Activated B cell treated with CpG ODN at 0.5 μM for 24 hours (primary cell): ENCODE data around the gene CARS2. TPM values are rescaled to one million over a fixed set of nuclear protein-coding genes. Genes with fewer than 3 reads are reported as not detected.

ENCODE experiments used
- ATAC-seq: fragments of 200-7000 bp; cut with Tn5 transposase; one replicate; pipeline ENCODE4 v1.10.0; 2021; ENCODE audit warnings: low read depth, mild to moderate bottlenecking, moderate library complexity
- CTCF ChIA-PET: fragments of 350-600 bp; sonication (Branson Sonifier 250); formaldehyde crosslinking; loops from one replicate; lab custom pipeline; 2021; ENCODE audit warnings: antibody characterized with exemption; lab: Charles Lee
- POLR2A ChIA-PET: fragments of 350-600 bp; sonication (Branson Sonifier 250); formaldehyde crosslinking; loops from one replicate; lab custom pipeline; 2021; ENCODE audit warnings: antibody characterized with exemption; lab: Charles Lee
- DNase-seq: peaks from one replicate; pipeline ENCODE4 v3.0.0; 2022
- H3K27ac Mint-ChIP-seq: one replicate; pipeline ENCODE4 v1.8.0; 2020; ENCODE audit warnings: mixed read lengths
- H3K27me3 Mint-ChIP-seq: one replicate; pipeline ENCODE4 v1.8.0; 2021; ENCODE audit warnings: mixed read lengths
- H3K36me3 Mint-ChIP-seq: one replicate; pipeline ENCODE4 v1.8.0; 2021; ENCODE audit warnings: low read depth, mixed read lengths
- H3K4me1 Mint-ChIP-seq: one replicate; pipeline ENCODE4 v1.8.0; 2021; ENCODE audit warnings: mixed read lengths
- H3K4me3 Mint-ChIP-seq: one replicate; pipeline ENCODE4 v1.8.0; 2020; ENCODE audit warnings: mild to moderate bottlenecking, mixed read lengths
- H3K9me3 Mint-ChIP-seq: one replicate; pipeline ENCODE4 v1.8.0; 2020; ENCODE audit warnings: mixed read lengths
- intact Hi-C: fragments of 100-400 bp; cut with micrococcal nuclease; formaldehyde crosslinking; loops from one replicate; pipeline ENCODE4 v1.15.1; 2024
- total RNA-seq: library from RNA; stranded (reverse); gene quantifications from 2 replicates; pipeline ENCODE4 v1.2.3, GENCODE V29; 2022
- TF ChIP-seq, protein P1 (sequence below): fragments of 200-600 bp; IDR thresholded peaks from one replicate; pipeline ENCODE4 v1.8.0; 2022; ENCODE audit warnings: antibody characterized with exemption, mild to moderate bottlenecking

Gene CARS2
- total RNA-seq, 1 donor from 2014 or later, result 115 TPM

DNA sequence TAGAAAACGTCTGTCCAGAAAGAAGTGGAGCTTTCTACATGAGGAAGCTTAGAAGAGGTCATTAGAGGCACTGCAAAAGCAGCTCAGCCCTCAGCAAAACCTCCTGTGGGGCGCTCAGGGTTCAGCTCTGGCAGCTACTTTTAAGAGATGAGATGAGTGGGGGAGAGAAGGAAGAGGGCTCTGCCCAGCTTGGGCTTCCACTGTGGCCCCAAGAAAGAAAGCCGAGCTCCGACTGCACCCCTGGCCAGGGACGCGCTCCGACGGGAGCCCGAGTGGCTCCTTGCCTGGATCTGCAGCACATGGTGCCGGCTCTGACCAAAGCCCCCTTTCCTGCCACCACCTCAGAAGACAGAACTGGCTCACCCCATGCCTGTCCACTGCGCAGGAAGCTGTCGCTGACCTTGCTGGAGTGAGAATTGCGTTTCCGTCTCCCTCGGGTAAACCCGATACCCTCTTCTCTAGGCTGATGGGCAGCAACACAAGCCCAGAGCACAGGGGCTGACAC is 54.1 kb downstream of the CARS2 start:
- TF ChIP-seq, protein P1, sequence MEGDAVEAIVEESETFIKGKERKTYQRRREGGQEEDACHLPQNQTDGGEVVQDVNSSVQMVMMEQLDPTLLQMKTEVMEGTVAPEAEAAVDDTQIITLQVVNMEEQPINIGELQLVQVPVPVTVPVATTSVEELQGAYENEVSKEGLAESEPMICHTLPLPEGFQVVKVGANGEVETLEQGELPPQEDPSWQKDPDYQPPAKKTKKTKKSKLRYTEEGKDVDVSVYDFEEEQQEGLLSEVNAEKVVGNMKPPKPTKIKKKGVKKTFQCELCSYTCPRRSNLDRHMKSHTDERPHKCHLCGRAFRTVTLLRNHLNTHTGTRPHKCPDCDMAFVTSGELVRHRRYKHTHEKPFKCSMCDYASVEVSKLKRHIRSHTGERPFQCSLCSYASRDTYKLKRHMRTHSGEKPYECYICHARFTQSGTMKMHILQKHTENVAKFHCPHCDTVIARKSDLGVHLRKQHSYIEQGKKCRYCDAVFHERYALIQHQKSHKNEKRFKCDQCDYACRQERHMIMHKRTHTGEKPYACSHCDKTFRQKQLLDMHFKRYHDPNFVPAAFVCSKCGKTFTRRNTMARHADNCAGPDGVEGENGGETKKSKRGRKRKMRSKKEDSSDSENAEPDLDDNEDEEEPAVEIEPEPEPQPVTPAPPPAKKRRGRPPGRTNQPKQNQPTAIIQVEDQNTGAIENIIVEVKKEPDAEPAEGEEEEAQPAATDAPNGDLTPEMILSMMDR, result no peak
- intact Hi-C loops, result loop anchor here (5.0 kb wide), 1 partner anchor 34 kb away; the partner anchor contains the start of gene NAXD
- no peak for DNase-seq
- H3K9me3 Mint-ChIP-seq, result no peaks in the 10 kb centered on the region
- H3K4me3 Mint-ChIP-seq, result no peak overlapping the region
- peak overlapping the region; percentile 76 for H3K27ac Mint-ChIP-seq
- no peak for ATAC-seq
- ChIA-PET POLR2A (interaction anchor here (0.9 to 5.1 kb wide), 7 partner anchors 9 to 63 kb away, joined by 3 to 35 read pairs (median 7); partner anchors contain the start of gene ING1), CTCF (interaction anchor here (1.1 to 2.6 kb wide), 2 partner anchors 25 to 196 kb away, joined by 3 to 12 read pairs; no protein-coding TSS in a partner anchor)
- no peaks in the 10 kb centered on the region for H3K27me3 Mint-ChIP-seq
- H3K36me3 Mint-ChIP-seq, result peaks cover 55% of the 10 kb centered on the region
- peaks cover 68% of the 10 kb centered on the region for H3K4me1 Mint-ChIP-seq

DNA sequence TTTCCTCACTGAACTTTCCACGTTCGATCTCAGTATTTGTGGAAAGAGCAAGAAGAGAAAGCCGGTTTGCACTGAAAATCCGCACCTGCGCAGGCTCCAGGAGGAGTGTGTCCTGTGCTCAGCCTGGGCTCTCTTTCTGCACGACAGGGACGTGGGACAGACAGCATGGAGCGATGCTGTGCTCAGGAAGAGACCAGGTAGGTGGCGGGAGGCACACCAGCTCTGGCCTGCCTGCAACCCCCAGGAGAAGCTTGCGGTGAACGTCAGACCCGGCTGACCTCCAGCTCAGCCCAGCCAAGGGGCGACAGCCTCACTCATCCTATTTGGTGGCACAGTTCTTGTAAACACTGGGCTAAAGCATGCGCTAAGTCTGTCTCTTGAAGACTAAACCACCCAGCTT is 54.6 kb downstream of the CARS2 start:
- H3K27ac Mint-ChIP-seq, result peak overlapping the region; percentile 12
- peaks cover 54% of the 10 kb centered on the region for H3K36me3 Mint-ChIP-seq
- H3K4me3 Mint-ChIP-seq, result no peak overlapping the region
- no peaks in the 10 kb centered on the region for H3K9me3 Mint-ChIP-seq
- no peaks in the 10 kb centered on the region for H3K27me3 Mint-ChIP-seq
- ChIA-PET POLR2A (interaction anchor here (1.2 to 5.1 kb wide), 5 partner anchors 11 to 63 kb away, joined by 3 to 35 read pairs (median 11); partner anchors contain the start of gene ING1), CTCF (interaction anchor here (1.1 to 2.6 kb wide), 2 partner anchors 25 to 195 kb away, joined by 3 to 12 read pairs; no protein-coding TSS in a partner anchor)
- no peak for DNase-seq
- no peak for ATAC-seq
- H3K4me1 Mint-ChIP-seq, result peaks cover 66% of the 10 kb centered on the region
- TF ChIP-seq, protein P1, result no peak
- intact Hi-C loops, result loop anchor here (5.0 kb wide), 1 partner anchor 34 kb away; the partner anchor contains the start of gene NAXD

DNA sequence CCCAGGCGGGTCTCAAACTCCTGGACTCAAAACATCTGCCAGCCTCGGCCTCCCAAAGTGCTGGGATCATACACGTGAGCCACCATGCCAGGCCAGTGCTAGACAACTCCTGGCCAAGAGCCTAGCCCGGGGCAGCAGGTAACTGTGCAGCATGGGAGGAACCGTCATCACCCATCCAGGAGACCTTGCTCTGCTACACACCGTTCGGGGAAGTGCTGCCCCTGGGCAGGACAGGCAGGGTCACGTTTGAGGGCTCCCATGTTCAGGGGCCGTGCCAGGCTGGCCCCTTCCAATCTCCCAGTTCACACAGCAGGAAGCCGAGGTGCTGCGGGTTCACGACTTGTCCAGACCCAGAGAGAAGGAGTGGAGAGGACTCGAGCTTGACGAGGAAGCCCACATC is 55.5 kb downstream of the CARS2 start:
- POLR2A ChIA-PET, result interaction anchor here (0.7 to 5.1 kb wide), 2 partner anchors 26 to 170 kb away, joined by 7 to 35 read pairs; no protein-coding TSS in a partner anchor
- CTCF ChIA-PET, result no interaction called here
- H3K4me1 Mint-ChIP-seq, result peaks cover 60% of the 10 kb centered on the region
- peaks cover 51% of the 10 kb centered on the region for H3K36me3 Mint-ChIP-seq
- DNase-seq (no peak), ATAC-seq (no peak)
- no peak overlapping the region for H3K27ac Mint-ChIP-seq
- intact Hi-C loops, result loop anchor here (5.0 kb wide), 1 partner anchor 33 kb away; the partner anchor contains the start of gene NAXD
- H3K27me3 Mint-ChIP-seq, result no peaks in the 10 kb centered on the region
- no peak overlapping the region for H3K4me3 Mint-ChIP-seq
- TF ChIP-seq, protein P1, result no peak
- no peaks in the 10 kb centered on the region for H3K9me3 Mint-ChIP-seq

DNA sequence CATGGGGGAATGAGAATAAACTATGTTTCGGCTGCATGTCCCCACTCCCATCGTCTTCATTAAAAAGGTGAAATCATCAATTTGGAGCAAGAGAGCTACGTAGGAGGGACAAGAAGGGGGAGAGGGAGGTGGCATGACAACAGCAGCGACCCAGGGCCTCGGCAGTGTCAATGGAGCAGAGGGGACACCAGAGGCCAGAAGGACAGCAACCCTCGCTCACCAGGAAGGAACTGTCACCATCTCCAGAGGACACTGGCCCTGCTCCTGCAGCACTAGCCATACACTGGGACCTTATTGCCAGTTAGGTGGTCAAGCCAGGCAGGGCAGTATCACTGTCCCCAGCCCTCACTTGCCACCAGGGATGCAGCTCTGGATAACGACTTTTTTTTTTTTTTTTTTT is 56.4 kb downstream of the CARS2 start:
- Mint-ChIP-seq H3K36me3 (peaks cover 47% of the 10 kb centered on the region), H3K4me3 (no peak overlapping the region), H3K27ac (no peak overlapping the region), H3K9me3 (no peaks in the 10 kb centered on the region), H3K4me1 (peaks cover 61% of the 10 kb centered on the region), H3K27me3 (no peaks in the 10 kb centered on the region)
- TF ChIP-seq, protein P1, result no peak
- CTCF ChIA-PET, result interaction anchor here (0.6 kb wide), 1 partner anchor 507 kb away, joined by 5 read pairs; no protein-coding TSS in a partner anchor
- no peak for DNase-seq
- POLR2A ChIA-PET, result interaction anchor here (0.6 to 1.2 kb wide), 3 partner anchors 31 to 171 kb away, joined by 3 to 7 read pairs (median 4); no protein-coding TSS in a partner anchor
- ATAC-seq, result no peak
- intact Hi-C loops, result no loop called here

DNA sequence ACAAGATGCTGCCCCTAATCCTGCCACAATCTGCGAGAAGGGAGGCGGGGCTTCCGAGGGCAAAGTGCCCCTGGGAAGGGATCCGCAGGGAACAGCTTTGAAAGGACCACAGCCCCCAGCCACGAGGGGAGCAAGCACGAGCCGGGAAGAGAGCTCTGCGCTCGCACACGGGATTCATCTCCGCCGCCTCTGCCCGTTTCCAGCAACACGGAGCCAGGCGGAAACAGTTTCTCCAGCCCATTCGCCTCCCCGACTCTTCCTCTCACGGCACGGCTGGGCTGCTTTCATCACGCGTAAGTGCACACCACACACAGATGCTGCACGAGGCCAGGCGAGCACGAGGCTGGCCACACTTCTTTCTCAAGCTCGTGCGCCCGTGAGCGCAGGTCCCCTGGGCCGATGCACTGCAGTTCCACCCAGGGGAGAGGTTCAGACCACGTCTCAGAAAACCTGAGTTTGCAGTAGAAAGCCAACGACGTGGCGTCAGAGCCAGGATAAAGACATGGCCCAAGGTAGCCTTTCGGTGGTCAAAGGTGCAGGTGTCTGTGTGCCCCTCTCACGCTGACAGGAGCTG is 57.0 kb downstream of the CARS2 start:
- Mint-ChIP-seq H3K27me3 (no peaks in the 10 kb centered on the region), H3K4me1 (peaks cover 61% of the 10 kb centered on the region), H3K27ac (no peak overlapping the region), H3K36me3 (peaks cover 51% of the 10 kb centered on the region), H3K9me3 (no peaks in the 10 kb centered on the region), H3K4me3 (no peak overlapping the region)
- no peak for ATAC-seq
- TF ChIP-seq, protein P1, result no peak
- POLR2A ChIA-PET, result interaction anchor here (0.6 to 1.2 kb wide), 2 partner anchors 30 to 66 kb away, joined by 3 to 4 read pairs; no protein-coding TSS in a partner anchor
- no peak for DNase-seq
- CTCF ChIA-PET, result interaction anchor here (1.1 to 1.6 kb wide), 3 partner anchors 50 to 193 kb away, joined by 3 to 5 read pairs (median 4); no protein-coding TSS in a partner anchor
- intact Hi-C loops, result no loop called here
